Vagina (tissue), 2 donors: ENCODE results near the gene ELAVL2.

Experiments used
- POLR2A ChIP-seq, 2 donors: fragments of 450-650 bp; IDR thresholded peaks; one replicate each; pipeline ENCODE4 v1.6.1; 2017; ENCODE audit warnings: antibody characterized with exemption in 2 of 2, mild to moderate bottlenecking in 2 of 2, moderate library complexity in 2 of 2
- POLR2AphosphoS5 ChIP-seq, 2 donors: sonication (generic); formaldehyde crosslinking; IDR thresholded peaks; one replicate each; pipeline ENCODE4 v1.9.0; 2017; ENCODE audit warnings: antibody characterized with exemption in 2 of 2, mild to moderate bottlenecking in 2 of 2, low read depth in 1 of 2; ENCODE audit not compliant: insufficient read depth in 1 of 2
- TF ChIP-seq, protein P1 (sequence below), 3 experiments: fragments of 450-650 bp in 2 of 3; fragments of 200-600 bp in 1 of 3; sonication (generic) in 1 of 3; IDR thresholded peaks; one replicate each; pipeline ENCODE4 v1.5.1; 2017 to 2019; ENCODE audit warnings: antibody characterized with exemption in 3 of 3, mild to moderate bottlenecking in 2 of 3, moderate library complexity in 2 of 3

DNA sequence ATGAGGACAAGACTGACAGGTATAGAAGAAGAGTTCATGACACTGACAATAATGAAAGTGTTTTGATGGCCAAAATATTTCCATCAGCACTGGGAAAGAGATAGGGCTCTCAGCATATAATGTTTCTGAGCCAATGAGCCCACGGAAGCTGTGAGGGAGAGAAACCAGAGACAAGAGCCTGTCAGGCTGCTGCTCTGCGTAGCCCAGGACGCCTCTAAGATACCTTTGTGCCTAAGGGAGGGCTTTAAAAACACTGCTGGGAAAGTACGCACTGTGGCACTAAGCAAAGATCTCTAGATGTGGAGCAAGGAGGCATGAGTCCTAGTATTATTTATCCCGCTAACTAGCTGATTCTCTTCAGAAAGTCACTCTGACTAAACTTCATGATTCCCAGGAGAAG is 11.0 kb upstream of the ELAVL2 start:
- TF ChIP-seq, protein P1, sequence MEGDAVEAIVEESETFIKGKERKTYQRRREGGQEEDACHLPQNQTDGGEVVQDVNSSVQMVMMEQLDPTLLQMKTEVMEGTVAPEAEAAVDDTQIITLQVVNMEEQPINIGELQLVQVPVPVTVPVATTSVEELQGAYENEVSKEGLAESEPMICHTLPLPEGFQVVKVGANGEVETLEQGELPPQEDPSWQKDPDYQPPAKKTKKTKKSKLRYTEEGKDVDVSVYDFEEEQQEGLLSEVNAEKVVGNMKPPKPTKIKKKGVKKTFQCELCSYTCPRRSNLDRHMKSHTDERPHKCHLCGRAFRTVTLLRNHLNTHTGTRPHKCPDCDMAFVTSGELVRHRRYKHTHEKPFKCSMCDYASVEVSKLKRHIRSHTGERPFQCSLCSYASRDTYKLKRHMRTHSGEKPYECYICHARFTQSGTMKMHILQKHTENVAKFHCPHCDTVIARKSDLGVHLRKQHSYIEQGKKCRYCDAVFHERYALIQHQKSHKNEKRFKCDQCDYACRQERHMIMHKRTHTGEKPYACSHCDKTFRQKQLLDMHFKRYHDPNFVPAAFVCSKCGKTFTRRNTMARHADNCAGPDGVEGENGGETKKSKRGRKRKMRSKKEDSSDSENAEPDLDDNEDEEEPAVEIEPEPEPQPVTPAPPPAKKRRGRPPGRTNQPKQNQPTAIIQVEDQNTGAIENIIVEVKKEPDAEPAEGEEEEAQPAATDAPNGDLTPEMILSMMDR (IDR thresholded peaks at IDR 0.05), result no peak
- TF ChIP-seq POLR2AphosphoS5 (IDR thresholded peaks at IDR 0.05; ENCODE audit: insufficient read depth in 1 of 2, low read depth in 1 of 2), result no peak
- no peak for TF ChIP-seq POLR2A (IDR thresholded peaks at IDR 0.05)
